Smooth muscle cell (in vitro differentiated cells): ENCODE measurements around the gene F12. TPM values are rescaled to one million over a fixed set of nuclear protein-coding genes. Genes with fewer than 3 reads are reported as not detected.
A peak's percentile ranks its signal among the peaks of the same experiment; 100 is the strongest.

Experiments used
- DNase-seq: peaks from one replicate; lab custom pipeline; 2025; ENCODE audit not compliant: unreplicated experiment; lab: John Stamatoyannopoulos, UW
- H2AFZ ChIP-seq: fragments of 200-600 bp; sonication (generic); 2 replicates; pipeline ENCODE4 v1.6.0; 2016; ENCODE audit warnings: antibody characterized with exemption, low read depth, mild to moderate bottlenecking
- H3F3A ChIP-seq: fragments of 200-600 bp; sonication (generic); 2 replicates; pipeline ENCODE4 v1.6.0; 2017; ENCODE audit warnings: antibody characterized with exemption, low read depth
- H3K27ac ChIP-seq: fragments of 200-600 bp; sonication (generic); 2 replicates; pipeline ENCODE4 v1.5.1; 2016; ENCODE audit warnings: low read depth, mild to moderate bottlenecking
- H3K27me3 ChIP-seq: fragments of 200-600 bp; sonication (generic); 2 replicates; pipeline ENCODE4 v1.6.1; 2016; ENCODE audit warnings: low read depth, mild to moderate bottlenecking
- H3K36me3 ChIP-seq: fragments of 200-600 bp; sonication (generic); 2 replicates; pipeline ENCODE4 v1.5.1; 2016; ENCODE audit warnings: low read depth
- H3K4me1 ChIP-seq: fragments of 200-600 bp; sonication (generic); 2 replicates; pipeline ENCODE4 v1.5.1; 2016; ENCODE audit warnings: low read depth
- H3K4me2 ChIP-seq: fragments of 200-600 bp; sonication (generic); 2 replicates; pipeline ENCODE4 v1.6.0; 2016; ENCODE audit warnings: mild to moderate bottlenecking
- H3K4me3 ChIP-seq: fragments of 200-600 bp; sonication (generic); 2 replicates; pipeline ENCODE4 v1.5.1; 2016; ENCODE audit warnings: mild to moderate bottlenecking
- H3K79me2 ChIP-seq: fragments of 200-600 bp; sonication (generic); 2 replicates; pipeline ENCODE4 v1.6.0; 2016; ENCODE audit warnings: low read depth, mild to moderate bottlenecking
- H3K9ac ChIP-seq: fragments of 200-600 bp; sonication (generic); 2 replicates; pipeline ENCODE4 v1.6.0; 2016; ENCODE audit warnings: low read depth
- H3K9me3 ChIP-seq: fragments of 200-600 bp; sonication (generic); replicated peaks from 2 replicates; pipeline ENCODE4 v1.5.1; 2016; ENCODE audit warnings: low read depth
- H4K20me1 ChIP-seq: fragments of 200-600 bp; sonication (generic); 2 replicates; pipeline ENCODE4 v1.6.0; 2016; ENCODE audit warnings: low read depth
- WGBS: methylation state at CpG from one replicate; pipeline ENCODE4 v1.1.7; 2016; ENCODE audit warnings: low lambda C conversion rate; 5-methylcytosine and 5-hydroxymethylcytosine counted together
- polyA plus RNA-seq: library from polyadenylated mRNA; unstranded; fragments of >200 nt; fragmentation: Nextera tagmentation; extraction: Ambion mirVana; gene quantifications from 2 replicates; pipeline ENCODE4 v1.2.1, GENCODE V29; 2016
- total RNA-seq: library from RNA; depleted of rRNA; stranded (reverse); fragments of >200 nt; gene quantifications from 2 replicates; pipeline ENCODE4 v1.2.3, GENCODE V29; 2014
- TF ChIP-seq, protein P1 (sequence below): fragments of 200-600 bp; sonication (generic); IDR thresholded peaks from 2 replicates; pipeline ENCODE4 v1.5.1; 2017; ENCODE audit warnings: borderline replicate concordance, mild to moderate bottlenecking, antibody characterized with exemption; ENCODE audit not compliant: insufficient read depth, poor library complexity, severe bottlenecking

Gene F12
- total and polyA plus RNA-seq, 2 experiments from 2014 or later: 3.6 to 15.0 TPM

GRCh38 chr5:177405312-177405711 lies 4.1 kb downstream of the F12 start:
- Histone ChIP-seq H3K4me1 (peaks cover 18% of the 10 kb centered on the region), H3K9ac (no peak overlapping the region), H3K79me2 (no peaks in the 10 kb centered on the region), H2AFZ (no peak overlapping the region), H3K4me3 (no peak overlapping the region), H3K27ac (no peak overlapping the region), H3F3A (peaks cover 9% of the 10 kb centered on the region), H4K20me1 (no peaks in the 10 kb centered on the region), H3K27me3 (peaks cover 23% of the 10 kb centered on the region), H3K9me3 (no peaks in the 10 kb centered on the region), H3K36me3 (no peaks in the 10 kb centered on the region), H3K4me2 (no peak overlapping the region)
- TF ChIP-seq, protein P1, sequence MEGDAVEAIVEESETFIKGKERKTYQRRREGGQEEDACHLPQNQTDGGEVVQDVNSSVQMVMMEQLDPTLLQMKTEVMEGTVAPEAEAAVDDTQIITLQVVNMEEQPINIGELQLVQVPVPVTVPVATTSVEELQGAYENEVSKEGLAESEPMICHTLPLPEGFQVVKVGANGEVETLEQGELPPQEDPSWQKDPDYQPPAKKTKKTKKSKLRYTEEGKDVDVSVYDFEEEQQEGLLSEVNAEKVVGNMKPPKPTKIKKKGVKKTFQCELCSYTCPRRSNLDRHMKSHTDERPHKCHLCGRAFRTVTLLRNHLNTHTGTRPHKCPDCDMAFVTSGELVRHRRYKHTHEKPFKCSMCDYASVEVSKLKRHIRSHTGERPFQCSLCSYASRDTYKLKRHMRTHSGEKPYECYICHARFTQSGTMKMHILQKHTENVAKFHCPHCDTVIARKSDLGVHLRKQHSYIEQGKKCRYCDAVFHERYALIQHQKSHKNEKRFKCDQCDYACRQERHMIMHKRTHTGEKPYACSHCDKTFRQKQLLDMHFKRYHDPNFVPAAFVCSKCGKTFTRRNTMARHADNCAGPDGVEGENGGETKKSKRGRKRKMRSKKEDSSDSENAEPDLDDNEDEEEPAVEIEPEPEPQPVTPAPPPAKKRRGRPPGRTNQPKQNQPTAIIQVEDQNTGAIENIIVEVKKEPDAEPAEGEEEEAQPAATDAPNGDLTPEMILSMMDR: no peak
- no peak for DNase-seq
- 80% methylated on average over 2 of the region's 2 CpGs for WGBS

DNA sequence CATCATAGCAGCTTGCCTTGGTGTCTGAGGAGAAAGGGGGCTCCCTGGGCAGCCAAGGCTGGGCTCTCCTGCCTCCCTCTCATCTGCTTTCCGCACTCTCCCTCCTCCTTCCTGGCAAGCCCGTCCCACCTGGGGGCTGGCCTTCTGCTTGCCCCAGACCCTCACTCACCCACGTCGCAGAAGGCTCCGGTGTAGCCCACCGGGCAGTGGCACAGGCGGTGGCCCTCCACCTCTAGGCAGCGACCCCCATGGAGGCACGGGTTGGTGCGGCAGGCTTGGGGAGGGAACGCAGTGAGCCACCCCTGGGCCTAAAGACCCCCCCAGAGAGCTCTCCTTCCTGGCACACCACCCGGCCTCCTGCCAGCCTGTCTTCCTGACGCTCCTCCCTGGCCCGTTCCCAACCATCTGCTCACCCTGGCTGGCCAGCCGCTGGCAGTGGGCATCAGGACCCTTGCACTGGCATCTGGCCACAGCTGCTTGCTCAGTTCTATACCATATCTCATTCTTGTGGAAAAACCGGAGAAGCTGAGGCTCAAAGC lies 4.7 kb downstream of the F12 start:
- WGBS: 65% methylated on average over 16 of the region's 16 CpGs

DNA sequence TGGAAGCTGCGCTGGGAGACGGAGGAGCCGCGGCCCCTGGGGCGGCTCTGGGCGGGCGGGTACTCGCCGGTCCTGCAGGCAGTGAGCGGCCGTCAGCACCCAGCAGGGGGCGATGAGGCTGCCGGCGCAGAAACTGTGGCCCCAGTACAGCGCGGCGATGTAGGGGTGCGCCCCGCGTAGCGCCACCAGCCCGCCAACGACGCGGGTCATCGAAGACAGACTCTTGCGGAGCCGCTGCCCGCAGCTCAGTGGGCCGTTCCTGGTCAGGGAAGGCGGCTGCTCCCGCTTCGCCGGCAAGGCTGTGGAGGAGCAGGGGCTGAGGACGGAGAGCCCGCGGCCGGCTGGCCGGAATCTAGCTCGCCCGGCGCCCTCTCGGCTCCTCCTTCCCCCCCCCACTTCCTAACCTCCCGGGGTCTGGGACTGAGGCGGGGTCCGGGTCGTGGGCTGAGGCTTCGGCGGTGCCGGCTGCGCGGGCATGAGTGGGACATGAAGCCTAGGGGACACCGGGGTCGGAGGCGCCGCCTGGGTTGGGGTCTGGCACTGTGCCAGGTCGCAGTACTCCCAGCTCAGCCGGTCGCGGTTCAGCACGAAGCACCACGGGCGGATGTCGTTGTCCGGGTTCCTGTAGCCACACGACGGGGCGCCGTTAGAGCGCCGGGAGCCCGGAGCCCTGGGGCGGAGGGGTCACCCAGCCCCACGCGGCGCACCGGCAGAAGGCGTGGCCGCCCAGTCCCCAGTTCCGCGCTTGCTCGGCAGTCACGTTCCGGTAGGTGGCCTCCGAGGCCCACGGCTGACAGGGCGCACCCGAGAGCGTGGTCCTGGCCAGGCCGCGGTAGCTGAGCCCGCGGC lies 5.3 kb downstream of the F12 start:
- H3K4me2 ChIP-seq: peak overlapping the region; percentile 96
- no peaks in the 10 kb centered on the region for H3K79me2 ChIP-seq
- H3K4me3 ChIP-seq: peak overlapping the region; percentile 62
- H3K27me3 ChIP-seq: peaks cover 23% of the 10 kb centered on the region
- peak overlapping the region; percentile 89 for H2AFZ ChIP-seq
- no peak overlapping the region for H3K9ac ChIP-seq
- peak; percentile 52 for DNase-seq
- TF ChIP-seq, protein P1: peak; percentile 64
- peaks cover 18% of the 10 kb centered on the region for H3K4me1 ChIP-seq
- 1% methylated on average over 71 of the region's 93 CpGs for WGBS
- no peak overlapping the region for H3K27ac ChIP-seq
- H3F3A ChIP-seq: peaks cover 9% of the 10 kb centered on the region
- no peaks in the 10 kb centered on the region for H3K9me3 ChIP-seq
- no peaks in the 10 kb centered on the region for H4K20me1 ChIP-seq
- H3K36me3 ChIP-seq: no peaks in the 10 kb centered on the region

More for the DNA sequence above, 4.7 kb downstream of the F12 start:
- peaks cover 9% of the 10 kb centered on the region for H3F3A ChIP-seq
- peak overlapping the region; percentile 89 for H2AFZ ChIP-seq
- H3K27ac ChIP-seq: no peak overlapping the region
- peak overlapping the region; percentile 62 for H3K4me3 ChIP-seq
- no peaks in the 10 kb centered on the region for H4K20me1 ChIP-seq
- peaks cover 23% of the 10 kb centered on the region for H3K27me3 ChIP-seq
- no peak for DNase-seq
- peaks cover 18% of the 10 kb centered on the region for H3K4me1 ChIP-seq
- TF ChIP-seq, protein P1: no peak
- no peaks in the 10 kb centered on the region for H3K79me2 ChIP-seq
- H3K4me2 ChIP-seq: peak overlapping the region; percentile 96
- H3K9ac ChIP-seq: no peak overlapping the region
- no peaks in the 10 kb centered on the region for H3K36me3 ChIP-seq
- no peaks in the 10 kb centered on the region for H3K9me3 ChIP-seq
